Gastroesophageal sphincter (tissue), 2 donors: Measurements from ENCODE around the gene ADAMTS17.

Source experiments
- POLR2A ChIP-seq, 2 donors: fragments of 450-650 bp; IDR thresholded peaks; one replicate each; pipeline ENCODE4 v1.6.1; 2017; ENCODE audit warnings: antibody characterized with exemption in 2 of 2, mild to moderate bottlenecking in 2 of 2, moderate library complexity in 1 of 2
- POLR2AphosphoS5 ChIP-seq: sonication (generic); formaldehyde crosslinking; IDR thresholded peaks from one replicate; pipeline ENCODE4 v1.6.1; 2017; ENCODE audit warnings: antibody characterized with exemption

DNA sequence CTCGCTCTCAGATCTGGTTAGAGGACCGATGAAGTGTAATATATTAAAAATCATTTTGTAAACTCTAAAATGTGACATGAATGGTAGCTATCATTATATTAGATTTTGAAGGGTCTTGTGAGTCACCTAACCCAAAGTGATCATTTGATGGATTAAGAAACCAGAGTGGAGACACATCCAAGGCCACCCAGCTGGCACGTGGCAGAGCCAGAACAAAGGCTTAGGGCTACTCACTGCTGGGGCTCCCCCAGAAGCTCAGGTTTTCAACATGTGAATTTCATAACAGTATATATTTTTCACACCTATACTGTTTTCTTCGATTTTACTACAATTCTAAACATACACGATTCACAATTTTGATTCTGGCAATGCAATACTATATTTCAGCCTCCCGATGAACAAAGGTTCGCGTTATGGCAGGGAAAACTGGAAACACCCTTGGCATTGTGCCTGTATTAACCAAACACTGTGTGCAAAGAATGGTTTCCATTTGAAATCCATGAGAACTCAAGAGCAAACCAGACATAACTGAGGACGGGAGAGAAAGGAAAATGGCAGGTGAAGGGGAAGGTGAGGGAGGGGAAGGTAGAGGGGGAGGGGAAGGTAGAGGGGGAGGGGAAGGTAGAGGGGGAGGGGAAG is 88.9 kb downstream of the ADAMTS17 start:
- TF ChIP-seq POLR2AphosphoS5 = no peak
- no peak for TF ChIP-seq POLR2A (IDR thresholded peaks at IDR 0.05)
